ENCODE results near the gene GJB5. TPM values are rescaled to one million over a fixed set of nuclear protein-coding genes. Genes with fewer than 3 reads are reported as not detected.

GJB5 gene
- total RNA-seq, 1 experiment from 2014 or later, result not detected

GRCh38 chr1:34781844-34782391 lies 27.1 kb downstream of the GJB5 start:
- peaks cover 6% of the 10 kb centered on the region for H3K4me1 Mint-ChIP-seq (ENCODE audit: low read depth, unreplicated experiment)
- TF ChIP-seq CTCF (IDR thresholded peaks at IDR 0.05; ENCODE audit: insufficient read depth in 1 of 2, low read depth in 1 of 2, low read length in 1 of 2, severe bottlenecking in 1 of 2, unreplicated experiment in 1 of 2), result no peak
- Histone ChIP-seq H3K27me3 (replicated peaks; ENCODE audit: control insufficient read depth, insufficient read depth, low read length) (no peaks in the 10 kb centered on the region), H3K4me3 (ENCODE audit: low read depth, low read length) (peak overlapping the region; percentile 43), H3K4me1 (peaks cover 5% of the 10 kb centered on the region; the same call in 1 of the 2 replicates), H3K9me3 (no peaks in the 10 kb centered on the region), H3K36me3 (ENCODE audit: control insufficient read depth, insufficient read depth, low read length) (no peaks in the 10 kb centered on the region)
- no peaks in the 10 kb centered on the region for H3K36me3 Mint-ChIP-seq (ENCODE audit: insufficient read depth, unreplicated experiment)
- H3K4me3 Mint-ChIP-seq (ENCODE audit: unreplicated experiment), result peak overlapping the region; percentile 48
- intact Hi-C loops (cut with micrococcal nuclease; ENCODE audit: unreplicated experiment), result no loop called here
- no TSS peak for BruUV-seq (replicated peaks)
- ChIA-PET CTCF (interaction anchor here (0.7 to 1.1 kb wide), 2 partner anchors 39 to 928 kb away, joined by 3 to 8 read pairs; no protein-coding TSS in a partner anchor), POLR2A (no interaction called here)
- no peaks in the 10 kb centered on the region for H3K9me3 Mint-ChIP-seq (ENCODE audit: unreplicated experiment)
- H3K27ac Mint-ChIP-seq (ENCODE audit: unreplicated experiment), result no peak overlapping the region
- peaks cover 3% of the 10 kb centered on the region for H3K27me3 Mint-ChIP-seq (ENCODE audit: insufficient read depth, unreplicated experiment)
- peak in 1 of 2 experiments; percentile 18 for DNase-seq

DNA sequence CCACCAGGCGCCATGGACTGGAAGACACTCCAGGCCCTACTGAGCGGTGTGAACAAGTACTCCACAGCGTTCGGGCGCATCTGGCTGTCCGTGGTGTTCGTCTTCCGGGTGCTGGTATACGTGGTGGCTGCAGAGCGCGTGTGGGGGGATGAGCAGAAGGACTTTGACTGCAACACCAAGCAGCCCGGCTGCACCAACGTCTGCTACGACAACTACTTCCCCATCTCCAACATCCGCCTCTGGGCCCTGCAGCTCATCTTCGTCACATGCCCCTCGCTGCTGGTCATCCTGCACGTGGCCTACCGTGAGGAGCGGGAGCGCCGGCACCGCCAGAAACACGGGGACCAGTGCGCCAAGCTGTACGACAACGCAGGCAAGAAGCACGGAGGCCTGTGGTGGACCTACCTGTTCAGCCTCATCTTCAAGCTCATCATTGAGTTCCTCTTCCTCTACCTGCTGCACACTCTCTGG lies 29.9 kb downstream of the GJB5 start:
- Mint-ChIP-seq H3K27ac (ENCODE audit: unreplicated experiment) (no peak overlapping the region), H3K27me3 (ENCODE audit: insufficient read depth, unreplicated experiment) (no peaks in the 10 kb centered on the region)
- CTCF ChIA-PET, result no interaction called here

GRCh38 chr1:34785231-34785874 lies 30.5 kb downstream of the GJB5 start:
- no peaks in the 10 kb centered on the region for H3K36me3 ChIP-seq (ENCODE audit: control insufficient read depth, insufficient read depth, low read length)
- DNase-seq, result no peak
- Mint-ChIP-seq H3K9me3 (ENCODE audit: unreplicated experiment) (no peaks in the 10 kb centered on the region), H3K27me3 (ENCODE audit: insufficient read depth, unreplicated experiment) (no peaks in the 10 kb centered on the region), H3K27ac (ENCODE audit: unreplicated experiment) (no peak overlapping the region), H3K36me3 (ENCODE audit: insufficient read depth, unreplicated experiment) (no peaks in the 10 kb centered on the region), H3K4me3 (ENCODE audit: unreplicated experiment) (no peak overlapping the region), H3K4me1 (ENCODE audit: low read depth, unreplicated experiment) (peaks cover 6% of the 10 kb centered on the region)
- H3K4me3 ChIP-seq (ENCODE audit: low read depth, low read length), result no peak overlapping the region
- peaks cover 5% of the 10 kb centered on the region; the same call in 1 of the 2 replicates for H3K4me1 ChIP-seq
- no TSS peak for BruUV-seq (replicated peaks)
- no peaks in the 10 kb centered on the region for H3K27me3 ChIP-seq (replicated peaks; ENCODE audit: control insufficient read depth, insufficient read depth, low read length)
- H3K9me3 ChIP-seq, result no peaks in the 10 kb centered on the region
- POLR2A ChIA-PET, result no interaction called here
- CTCF ChIA-PET, result no interaction called here
- no peak for TF ChIP-seq CTCF (IDR thresholded peaks at IDR 0.05; ENCODE audit: insufficient read depth in 1 of 2, low read depth in 1 of 2, low read length in 1 of 2, severe bottlenecking in 1 of 2, unreplicated experiment in 1 of 2)
- intact Hi-C loops (cut with micrococcal nuclease; ENCODE audit: unreplicated experiment), result no loop called here

More for the DNA sequence above, 29.9 kb downstream of the GJB5 start:
- no peak for DNase-seq
- H3K4me1 Mint-ChIP-seq (ENCODE audit: low read depth, unreplicated experiment), result peaks cover 6% of the 10 kb centered on the region
- intact Hi-C loops (cut with micrococcal nuclease; ENCODE audit: unreplicated experiment), result no loop called here
- H3K27me3 ChIP-seq (replicated peaks; ENCODE audit: control insufficient read depth, insufficient read depth, low read length), result no peaks in the 10 kb centered on the region
- H3K4me3 Mint-ChIP-seq (ENCODE audit: unreplicated experiment), result no peak overlapping the region
- no peaks in the 10 kb centered on the region for H3K9me3 ChIP-seq
- POLR2A ChIA-PET, result no interaction called here
- no peak overlapping the region for H3K4me3 ChIP-seq (ENCODE audit: low read depth, low read length)
- H3K36me3 ChIP-seq (ENCODE audit: control insufficient read depth, insufficient read depth, low read length), result no peaks in the 10 kb centered on the region
- BruUV-seq (replicated peaks), result no TSS peak
- no peaks in the 10 kb centered on the region for H3K9me3 Mint-ChIP-seq (ENCODE audit: unreplicated experiment)
- H3K36me3 Mint-ChIP-seq (ENCODE audit: insufficient read depth, unreplicated experiment), result no peaks in the 10 kb centered on the region
- TF ChIP-seq CTCF (IDR thresholded peaks at IDR 0.05; ENCODE audit: insufficient read depth in 1 of 2, low read depth in 1 of 2, low read length in 1 of 2, severe bottlenecking in 1 of 2, unreplicated experiment in 1 of 2), result no peak
- peaks cover 5% of the 10 kb centered on the region; the same call in 1 of the 2 replicates for H3K4me1 ChIP-seq

Measured in Caco-2 (cell line).